RCC 7860 (cell line): ENCODE data around the gene PHKA1.
"Not testable (repeated sequence)": the region's sequence is repeated elsewhere in the genome, so short reads cannot be mapped to it uniquely, and the experiment has no call there.

Experiments
- DNase-seq: peaks from one replicate; pipeline ENCODE4 v3.0.0-alpha.2; 2015; ENCODE audit warnings: low spot score
- FAIRE-seq: peaks from 2 replicates; lab custom pipeline; 2012; peaks lifted over from hg19 to GRCh38; lab: Jason Lieb, UNC

PHKA1 gene

DNA sequence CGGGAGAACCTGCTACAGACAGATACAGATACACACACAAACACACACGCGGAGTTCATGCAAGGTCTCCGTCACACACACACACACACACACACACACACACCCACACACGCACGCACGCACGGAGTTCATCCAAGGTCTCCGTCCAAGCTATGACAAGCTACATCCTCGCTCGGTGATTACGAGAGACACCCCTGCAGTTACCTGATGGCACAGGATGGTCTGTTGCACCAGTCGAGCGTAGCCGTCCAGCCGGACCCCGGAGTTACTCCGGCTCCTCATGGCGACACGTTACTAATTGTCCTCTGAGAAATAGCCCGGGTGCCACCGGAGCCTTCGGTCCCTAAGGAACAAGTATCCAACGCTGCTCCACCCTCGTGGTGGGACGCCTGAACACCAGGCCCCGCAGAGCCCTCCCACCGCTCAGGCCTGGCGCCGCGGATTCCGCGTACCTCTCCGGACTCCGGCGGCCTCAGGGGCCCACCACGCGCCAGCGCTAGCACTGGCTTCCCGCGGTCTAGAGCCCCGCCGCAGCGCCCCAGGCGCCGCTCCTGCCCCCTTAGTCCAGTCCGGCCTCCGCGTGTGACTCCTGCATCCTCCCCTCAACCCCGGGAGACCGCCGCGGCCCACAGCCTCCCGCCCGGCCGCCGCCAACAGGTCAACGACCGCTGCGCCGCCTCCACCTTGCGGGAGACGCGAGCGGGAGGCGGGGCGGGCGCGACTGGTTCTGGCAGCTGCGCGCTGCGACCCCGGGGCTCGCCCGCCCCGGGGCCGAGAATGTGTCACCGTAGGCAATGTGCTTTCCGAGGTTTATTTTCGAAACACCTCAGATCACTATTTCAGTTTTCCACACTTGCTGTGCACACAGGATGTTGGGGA, at the start of gene PHKA1:
Gene PHKA1, minus strand, starts transcription at position 708 of the 879 bp plus-strand sequence. Its CDS starts 426 bp downstream, at position 282.
- peak; percentile 18 for DNase-seq
- not testable (repeated sequence) for FAIRE-seq

DNA sequence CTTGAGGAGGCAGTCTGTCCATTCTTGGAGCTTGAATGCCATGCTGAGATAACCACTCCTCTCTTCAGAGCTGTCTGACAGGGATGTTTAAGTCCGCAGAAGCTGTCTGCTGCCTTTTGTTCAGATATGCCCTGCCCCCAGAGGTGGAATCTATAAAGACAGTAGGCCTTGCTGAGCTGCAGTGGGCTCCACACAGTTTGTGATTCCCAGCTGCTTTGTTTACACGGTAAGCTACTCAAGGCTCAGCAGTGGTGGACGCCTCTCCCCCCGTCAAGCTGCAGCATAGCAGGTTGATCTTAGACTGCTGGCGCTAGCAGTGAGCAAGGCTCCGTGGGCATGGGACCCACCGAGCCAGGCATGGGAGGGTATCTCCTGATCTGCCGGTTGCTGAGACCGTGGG, 46.3 kb upstream of the PHKA1 start:
- FAIRE-seq, DNase-seq: not testable (repeated sequence)

- FAIRE-seq: not testable (repeated sequence)
These were observed 34.4 kb upstream of the PHKA1 start for GRCh38 chrX:72748545-72748944.

GRCh38 chrX:72745546-72745945, 31.4 kb upstream of the PHKA1 start:
- not testable (repeated sequence) for DNase-seq, FAIRE-seq

More at GRCh38 chrX:72748545-72748944, 34.4 kb upstream of the PHKA1 start:
- DNase-seq: not testable (repeated sequence)

DNA sequence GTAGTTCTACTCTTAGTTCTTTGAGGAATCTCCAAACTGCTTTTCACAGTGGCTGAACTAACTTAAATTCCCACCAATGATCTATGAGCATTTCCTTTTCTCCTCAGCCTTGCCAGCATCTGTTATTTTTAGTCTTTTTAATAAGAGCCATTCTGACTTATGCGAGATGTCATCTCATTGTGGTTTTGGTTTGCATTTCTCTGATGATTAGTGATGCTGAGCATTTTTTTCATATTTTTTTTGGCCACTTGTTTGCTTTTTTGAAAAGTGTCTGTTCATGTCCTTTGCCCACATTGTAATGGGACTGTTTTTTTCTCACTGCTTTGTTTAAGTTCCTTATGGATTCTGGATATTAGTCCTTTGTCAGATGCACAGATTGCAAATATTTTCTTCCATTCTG, 21.5 kb upstream of the PHKA1 start:
- no peak for FAIRE-seq
- DNase-seq: no peak

GRCh38 chrX:72733636-72734035, 19.5 kb upstream of the PHKA1 start:
- FAIRE-seq, DNase-seq: not testable (repeated sequence)

GRCh38 chrX:72727846-72728245, 13.7 kb upstream of the PHKA1 start:
- FAIRE-seq: no peak
- DNase-seq: no peak

- DNase-seq (no peak), FAIRE-seq (no peak)
These were observed 2.7 kb upstream of the PHKA1 start for GRCh38 chrX:72716766-72717165.

GRCh38 chrX:72715546-72715945, 1.4 kb upstream of the PHKA1 start:
- DNase-seq (no peak), FAIRE-seq (no peak)

- DNase-seq (peak; percentile 21), FAIRE-seq (no peak)
These were observed 391 bp upstream of the PHKA1 start for GRCh38 chrX:72714478-72714916.

DNA sequence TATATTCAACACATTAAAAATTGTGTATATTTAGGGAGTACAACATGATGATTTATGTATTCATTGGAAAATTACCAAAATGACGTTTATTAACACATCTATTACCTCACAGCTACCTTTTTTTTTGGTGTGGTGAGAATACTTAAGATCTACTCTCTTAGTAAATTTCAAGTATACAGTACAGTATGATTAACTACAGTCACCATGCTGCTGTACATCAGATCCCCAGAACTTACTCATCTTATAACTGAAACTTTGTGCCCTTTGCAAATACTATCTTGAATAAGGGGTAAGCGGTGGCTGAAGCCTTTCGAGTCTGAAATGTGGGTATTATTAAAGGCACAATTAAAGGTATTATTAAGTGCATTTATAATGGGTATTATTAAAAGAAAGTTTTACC, 976 bp downstream of the PHKA1 start:
- no peak for FAIRE-seq
- no peak for DNase-seq

GRCh38 chrX:72712094-72712755, 1.9 kb downstream of the PHKA1 start:
- FAIRE-seq: no peak
- no peak for DNase-seq

GRCh38 chrX:72705814-72706213, 8.3 kb downstream of the PHKA1 start:
- no peak for DNase-seq
- no peak for FAIRE-seq

- DNase-seq (no peak), FAIRE-seq (no peak)
These were observed 9.0 kb downstream of the PHKA1 start for GRCh38 chrX:72705111-72705510.

- DNase-seq (no peak), FAIRE-seq (peak; percentile 46)
These were observed 19.9 kb downstream of the PHKA1 start for GRCh38 chrX:72694170-72694569.

- DNase-seq: no peak
- FAIRE-seq: no peak
These were observed 20.6 kb downstream of the PHKA1 start for GRCh38 chrX:72693477-72693876.

DNA sequence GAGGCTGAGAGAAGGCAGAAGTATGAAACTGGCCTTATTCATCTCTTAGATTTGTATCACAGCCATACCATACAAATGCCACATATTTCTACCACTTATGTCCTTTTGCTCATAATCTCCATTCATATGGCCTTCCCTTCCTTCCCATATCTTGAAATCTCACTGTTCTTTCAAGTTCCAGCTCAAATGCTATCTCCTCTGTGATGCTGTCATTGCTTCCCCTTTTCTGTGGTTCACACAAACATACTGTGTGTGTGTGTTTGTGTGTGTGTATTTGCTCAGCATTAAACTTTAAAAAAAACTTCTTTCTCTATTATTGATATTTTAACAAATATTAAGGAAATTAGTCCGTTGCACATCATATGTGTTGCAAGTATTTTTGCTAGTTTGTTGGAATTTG, 26.7 kb downstream of the PHKA1 start:
- DNase-seq (no peak), FAIRE-seq (no peak)

DNA sequence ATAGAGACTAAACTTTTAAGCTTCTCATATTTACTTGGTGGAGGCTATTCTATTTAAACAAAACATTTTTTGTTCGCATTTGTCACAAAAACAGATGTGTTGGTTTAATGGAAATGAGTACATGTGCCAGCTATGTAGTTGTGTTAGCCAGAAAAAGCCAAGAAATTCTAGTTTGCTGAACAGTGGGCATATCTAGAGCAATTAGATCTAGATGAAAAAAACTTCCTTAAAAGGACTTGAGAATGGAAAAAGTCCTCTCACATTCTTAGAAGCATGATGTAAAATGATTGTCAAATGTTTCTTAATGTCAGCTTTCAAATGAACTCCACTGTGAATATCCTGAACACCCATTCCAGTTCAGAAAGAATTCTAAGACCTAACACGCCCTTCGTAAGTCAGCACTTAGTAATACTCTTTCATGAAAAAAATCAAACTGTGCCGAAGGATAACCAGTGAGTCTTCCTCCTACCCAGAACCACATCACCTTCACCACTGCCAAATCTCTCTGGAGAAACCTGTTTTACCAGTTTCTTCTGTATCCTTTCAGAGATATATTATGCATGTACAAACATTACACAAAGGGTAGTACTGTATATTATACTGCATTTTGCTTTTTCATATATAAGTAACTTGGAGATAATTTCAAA, 28.2 kb downstream of the PHKA1 start:
- FAIRE-seq (no peak), DNase-seq (no peak)

DNA sequence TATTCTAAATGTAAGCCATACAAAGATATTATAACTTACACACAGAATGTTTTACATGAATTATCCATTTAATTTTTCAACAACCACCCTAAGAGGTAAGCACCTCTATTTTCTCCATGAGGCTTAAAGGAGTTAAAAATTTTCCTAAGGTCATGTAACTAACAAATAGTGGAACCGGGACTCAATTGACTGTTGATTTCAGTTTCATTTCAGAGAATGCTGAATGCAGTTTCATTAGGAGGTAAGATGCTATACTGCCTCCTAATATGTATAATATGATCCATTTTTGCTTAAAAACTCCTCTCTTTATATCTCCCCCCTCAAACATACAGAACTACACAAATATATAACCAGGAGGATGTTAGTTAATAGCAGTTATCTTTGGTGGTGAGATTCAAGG, 29.1 kb downstream of the PHKA1 start:
- FAIRE-seq (no peak), DNase-seq (no peak)

DNA sequence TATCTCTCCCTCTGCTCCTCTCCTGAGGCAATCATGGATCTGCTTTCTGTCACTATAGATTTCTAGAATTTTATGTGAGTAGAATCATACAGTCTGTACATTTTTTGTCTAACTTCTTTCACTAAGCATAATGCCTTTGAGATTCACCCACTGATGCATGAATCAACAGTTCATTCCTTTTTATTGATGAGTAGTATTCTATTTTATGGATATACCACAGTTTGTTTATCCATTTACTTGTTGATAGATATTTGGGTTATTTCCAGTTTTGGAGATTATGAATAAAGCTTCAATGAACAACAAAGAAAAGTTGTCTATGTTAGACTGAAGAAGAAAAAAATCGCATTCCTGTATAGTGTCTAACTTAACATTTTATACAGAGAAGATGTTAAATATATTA, 30.5 kb downstream of the PHKA1 start:
- DNase-seq: no peak
- FAIRE-seq: no peak

- DNase-seq (peak; percentile 39), FAIRE-seq (peak; percentile 99)
These were observed 37.6 kb downstream of the PHKA1 start for GRCh38 chrX:72676465-72676864.
